Naive B cell (primary cell): Measurements from ENCODE around the gene MYL6. TPM values are rescaled to one million over a fixed set of nuclear protein-coding genes. Genes with fewer than 3 reads are reported as not detected.

Experiments used
- polyA plus RNA-seq, 6 donors: library from polyadenylated mRNA; unstranded; fragments of 300-500 nt; fragmentation: Illumina TruSeq; gene quantifications; one replicate each; pipeline ENCODE4 v1.2.3, GENCODE V29; 2021; ENCODE audit warnings: low read depth in 6 of 6

MYL6 gene
- polyA plus RNA-seq, 6 donors from 2014 or later = 1,680 to 2,679 (median 1,914) TPM

Other genes with a start within 250 kb of the MYL6 start
- 10 to 100 TPM; 60.7 to 88.1 (median 76.5) TPM for gene PYM1, start 230.5 kb upstream of the MYL6 start, polyA plus RNA-seq
- gene DGKA, start 227.2 kb upstream of the MYL6 start, polyA plus RNA-seq = 100 to 1,000 TPM in 1 of 6 donors, 10 to 100 TPM in 5; 64.0 to 119 (median 65.9) TPM
- under 1 TPM in 1 of 6 donors, not detected in 5; 0.38 TPM for gene PMEL, start 192.3 kb upstream of the MYL6 start, polyA plus RNA-seq
- 10 to 100 TPM in 5 of 6 donors, 1 to 10 TPM in 1; 10.0 to 18.6 (median 11.9) TPM for gene CDK2, start 191.5 kb upstream of the MYL6 start, polyA plus RNA-seq
- 10 to 100 TPM; 58.4 to 77.7 (median 68.8) TPM for gene RAB5B, start 184.3 kb upstream of the MYL6 start, polyA plus RNA-seq
- gene SUOX, start 161.1 kb upstream of the MYL6 start, polyA plus RNA-seq = under 1 TPM in 4 of 6 donors, not detected in 2; 0.18 to 0.58 (median 0.31) TPM
- under 1 TPM in 5 of 6 donors, not detected in 1; 0.14 to 0.32 (median 0.25) TPM for gene IKZF4, start 137.3 kb upstream of the MYL6 start, polyA plus RNA-seq
- 100 to 1,000 TPM; 199 to 764 (median 532) TPM for gene RPS26, start 116.4 kb upstream of the MYL6 start, polyA plus RNA-seq
- gene ERBB3, start 78.2 kb upstream of the MYL6 start, polyA plus RNA-seq = not detected
- 100 to 1,000 TPM; 124 to 141 (median 132) TPM for gene PA2G4, start 53.8 kb upstream of the MYL6 start, polyA plus RNA-seq
- gene RPL41, start 41.7 kb upstream of the MYL6 start, polyA plus RNA-seq = 1,000 to 10,000 TPM; 5,503 to 9,903 (median 8,851) TPM
- gene ZC3H10, start 40.1 kb upstream of the MYL6 start, polyA plus RNA-seq = 1 to 10 TPM; 1.0 to 7.8 (median 3.4) TPM
- gene ESYT1, start 30.1 kb upstream of the MYL6 start, polyA plus RNA-seq = 100 to 1,000 TPM; 145 to 293 (median 196) TPM
- gene MYL6B, start 5.8 kb upstream of the MYL6 start, polyA plus RNA-seq = 10 to 100 TPM; 14.2 to 35.1 (median 20.2) TPM
- gene SMARCC2, start 31.1 kb downstream of the MYL6 start, polyA plus RNA-seq = 100 to 1,000 TPM in 1 of 6 donors, 10 to 100 TPM in 5; 33.3 to 112 (median 64.8) TPM
- gene RNF41, start 63.6 kb downstream of the MYL6 start, polyA plus RNA-seq = 100 to 1,000 TPM in 5 of 6 donors, 10 to 100 TPM in 1; 95.2 to 136 (median 109) TPM
- gene NABP2, start 66.0 kb downstream of the MYL6 start, polyA plus RNA-seq = 1 to 10 TPM in 5 of 6 donors, under 1 TPM in 1; 0.73 to 5.7 (median 3.9) TPM
- gene SLC39A5, start 71.7 kb downstream of the MYL6 start, polyA plus RNA-seq = not detected
- 10 to 100 TPM in 3 of 6 donors, 1 to 10 TPM in 3; 2.3 to 13.2 (median 8.0) TPM for gene ANKRD52, start 100.0 kb downstream of the MYL6 start, polyA plus RNA-seq
- 10 to 100 TPM in 5 of 6 donors, 1 to 10 TPM in 1; 9.5 to 16.6 (median 14.2) TPM for gene COQ10A, start 108.6 kb downstream of the MYL6 start, polyA plus RNA-seq
- 10 to 100 TPM; 60.8 to 88.7 (median 72.1) TPM for gene CS, start 142.0 kb downstream of the MYL6 start, polyA plus RNA-seq
- 100 to 1,000 TPM; 134 to 210 (median 152) TPM for gene CNPY2, start 157.6 kb downstream of the MYL6 start, polyA plus RNA-seq
- gene PAN2, start 175.6 kb downstream of the MYL6 start, polyA plus RNA-seq = 10 to 100 TPM in 5 of 6 donors, 1 to 10 TPM in 1; 10.0 to 15.3 (median 13.6) TPM
- gene IL23A, start 180.5 kb downstream of the MYL6 start, polyA plus RNA-seq = 10 to 100 TPM in 4 of 6 donors, 1 to 10 TPM in 2; 8.0 to 15.6 (median 12.9) TPM
- gene STAT2, start 201.7 kb downstream of the MYL6 start, polyA plus RNA-seq = 100 to 1,000 TPM; 119 to 150 (median 131) TPM
- gene APOF, start 204.5 kb downstream of the MYL6 start, polyA plus RNA-seq = not detected